SK-N-SH treated with all-trans-retinoic acid at 6 μM for 48 hours (cell line): ENCODE data around the gene GHRL.
"Not testable (repeated sequence)": the region's sequence is repeated elsewhere in the genome, so short reads cannot be mapped to it uniquely, and the experiment has no call there.

Experiments used
- ATAC-seq: fragments of 200-7000 bp; cut with Tn5 transposase; 3 replicates; pipeline ENCODE4 v1.9.1; 2020; ENCODE audit warnings: mild to moderate bottlenecking, moderate library complexity
- ARNTL ChIP-seq: fragments of 450-650 bp; formaldehyde crosslinking; IDR thresholded peaks from 2 replicates; pipeline ENCODE4 v1.5.0; 2020; ENCODE audit warnings: low read depth, mild to moderate bottlenecking, moderate library complexity, borderline replicate concordance
- BACH2 ChIP-seq: fragments of 250-450 bp; sonication (Bioruptor Pico); IDR thresholded peaks from 2 replicates; pipeline ENCODE4 v1.9.0; 2021; ENCODE audit warnings: mild to moderate bottlenecking, borderline replicate concordance
- CSDC2 ChIP-seq: fragments of 250-450 bp; sonication (Bioruptor Pico); IDR thresholded peaks from 2 replicates; pipeline ENCODE4 v1.5.0; 2020; ENCODE audit warnings: mild to moderate bottlenecking, moderate library complexity
- CSRNP3 ChIP-seq: fragments of 250-450 bp; sonication (Bioruptor Pico); IDR thresholded peaks from 2 replicates; pipeline ENCODE4 v1.5.1; 2021; ENCODE audit warnings: mild to moderate bottlenecking, moderate library complexity
- ESRRG ChIP-seq: fragments of 250-450 bp; sonication (Bioruptor Pico); IDR thresholded peaks from 2 replicates; pipeline ENCODE4 v1.6.1; 2021; ENCODE audit warnings: mild to moderate bottlenecking
- GLIS3 ChIP-seq: fragments of 250-450 bp; sonication (Bioruptor Pico); IDR thresholded peaks from 2 replicates; pipeline ENCODE4 v1.5.0; 2020; ENCODE audit warnings: mild to moderate bottlenecking, moderate library complexity
- ISL1 ChIP-seq: fragments of 250-450 bp; sonication (Bioruptor Pico); IDR thresholded peaks from 2 replicates; pipeline ENCODE4 v2.1.2; 2022; ENCODE audit warnings: mild to moderate bottlenecking, moderate library complexity
- OSR1 ChIP-seq: fragments of 250-450 bp; sonication (Bioruptor Pico); IDR thresholded peaks from 2 replicates; pipeline ENCODE4 v1.8.0; 2022; ENCODE audit warnings: moderate library complexity, mild to moderate bottlenecking, inconsistent platforms
- PPARA ChIP-seq: fragments of 250-450 bp; sonication (Bioruptor Pico); IDR thresholded peaks from 2 replicates; pipeline ENCODE4 v1.5.0; 2020; ENCODE audit warnings: mild to moderate bottlenecking, borderline replicate concordance
- RARB ChIP-seq: fragments of 250-450 bp; sonication (Bioruptor Pico); IDR thresholded peaks from 2 replicates; pipeline ENCODE4 v1.8.0; 2021; ENCODE audit warnings: mild to moderate bottlenecking, moderate library complexity
- SNAI2 ChIP-seq: fragments of 250-450 bp; sonication (Bioruptor Pico); IDR thresholded peaks from 2 replicates; pipeline ENCODE4 v1.5.0; 2020; ENCODE audit warnings: mild to moderate bottlenecking, moderate library complexity
- TCF4 ChIP-seq: fragments of 250-450 bp; sonication (Bioruptor Pico); IDR thresholded peaks from 2 replicates; pipeline ENCODE4 v1.8.0; 2021; ENCODE audit warnings: mild to moderate bottlenecking, moderate library complexity, borderline replicate concordance
- TOX ChIP-seq: fragments of 250-450 bp; sonication (Bioruptor Pico); IDR thresholded peaks from 2 replicates; pipeline ENCODE4 v1.8.0; 2021; ENCODE audit warnings: mild to moderate bottlenecking, moderate library complexity, borderline replicate concordance
- ZC3H10 ChIP-seq: fragments of 250-450 bp; sonication (Bioruptor Pico); IDR thresholded peaks from 2 replicates; pipeline ENCODE4 v1.5.1; 2021; ENCODE audit warnings: mild to moderate bottlenecking, moderate library complexity
- ZFP3 ChIP-seq: fragments of 250-450 bp; sonication (Bioruptor Pico); IDR thresholded peaks from 2 replicates; pipeline ENCODE4 v1.5.0; 2020; ENCODE audit warnings: mild to moderate bottlenecking, moderate library complexity
- ZFP30 ChIP-seq: fragments of 450-650 bp; formaldehyde crosslinking; IDR thresholded peaks from 2 replicates; pipeline ENCODE4 v1.5.0; 2022; ENCODE audit warnings: mild to moderate bottlenecking, moderate library complexity
- ZNF70 ChIP-seq: fragments of 450-650 bp; formaldehyde crosslinking; IDR thresholded peaks from 2 replicates; pipeline ENCODE4 v1.5.0; 2020; ENCODE audit warnings: mild to moderate bottlenecking, moderate library complexity
- ZNF8 ChIP-seq: fragments of 450-650 bp; formaldehyde crosslinking; IDR thresholded peaks from 2 replicates; pipeline ENCODE4 v1.5.0; 2020; ENCODE audit warnings: mild to moderate bottlenecking, moderate library complexity
- TF ChIP-seq, protein P1 (sequence below): fragments of 250-450 bp; sonication (Bioruptor Pico); IDR thresholded peaks from 2 replicates; pipeline ENCODE4 v1.5.0; 2020; ENCODE audit warnings: mild to moderate bottlenecking, moderate library complexity
- TF ChIP-seq, protein P2 (sequence below): fragments of 250-450 bp; sonication (Bioruptor Pico); IDR thresholded peaks from 2 replicates; pipeline ENCODE4 v1.5.1; 2020; ENCODE audit warnings: low read depth, mild to moderate bottlenecking, moderate library complexity
- TF ChIP-seq, protein P3 (sequence below): fragments of 250-450 bp; sonication (Bioruptor Pico); IDR thresholded peaks from 2 replicates; pipeline ENCODE4 v1.8.0; 2021; ENCODE audit warnings: low read depth, mild to moderate bottlenecking, moderate library complexity, borderline replicate concordance
- TF ChIP-seq, protein P4 (sequence below): fragments of 250-450 bp; sonication (Bioruptor Pico); IDR thresholded peaks from 2 replicates; pipeline ENCODE4 v1.8.0; 2020; ENCODE audit warnings: mild to moderate bottlenecking, moderate library complexity, borderline replicate concordance

Gene GHRL

GRCh38 chr3:10299679-10300078 is 6.9 kb upstream of the GHRL start (continued):
- TF ChIP-seq, protein P1, sequence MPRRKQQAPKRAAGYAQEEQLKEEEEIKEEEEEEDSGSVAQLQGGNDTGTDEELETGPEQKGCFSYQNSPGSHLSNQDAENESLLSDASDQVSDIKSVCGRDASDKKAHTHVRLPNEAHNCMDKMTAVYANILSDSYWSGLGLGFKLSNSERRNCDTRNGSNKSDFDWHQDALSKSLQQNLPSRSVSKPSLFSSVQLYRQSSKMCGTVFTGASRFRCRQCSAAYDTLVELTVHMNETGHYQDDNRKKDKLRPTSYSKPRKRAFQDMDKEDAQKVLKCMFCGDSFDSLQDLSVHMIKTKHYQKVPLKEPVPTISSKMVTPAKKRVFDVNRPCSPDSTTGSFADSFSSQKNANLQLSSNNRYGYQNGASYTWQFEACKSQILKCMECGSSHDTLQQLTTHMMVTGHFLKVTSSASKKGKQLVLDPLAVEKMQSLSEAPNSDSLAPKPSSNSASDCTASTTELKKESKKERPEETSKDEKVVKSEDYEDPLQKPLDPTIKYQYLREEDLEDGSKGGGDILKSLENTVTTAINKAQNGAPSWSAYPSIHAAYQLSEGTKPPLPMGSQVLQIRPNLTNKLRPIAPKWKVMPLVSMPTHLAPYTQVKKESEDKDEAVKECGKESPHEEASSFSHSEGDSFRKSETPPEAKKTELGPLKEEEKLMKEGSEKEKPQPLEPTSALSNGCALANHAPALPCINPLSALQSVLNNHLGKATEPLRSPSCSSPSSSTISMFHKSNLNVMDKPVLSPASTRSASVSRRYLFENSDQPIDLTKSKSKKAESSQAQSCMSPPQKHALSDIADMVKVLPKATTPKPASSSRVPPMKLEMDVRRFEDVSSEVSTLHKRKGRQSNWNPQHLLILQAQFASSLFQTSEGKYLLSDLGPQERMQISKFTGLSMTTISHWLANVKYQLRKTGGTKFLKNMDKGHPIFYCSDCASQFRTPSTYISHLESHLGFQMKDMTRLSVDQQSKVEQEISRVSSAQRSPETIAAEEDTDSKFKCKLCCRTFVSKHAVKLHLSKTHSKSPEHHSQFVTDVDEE (CRISPR knock-in tag) = no peak
- no peak for TF ChIP-seq ZC3H10
- TF ChIP-seq ARNTL (CRISPR knock-in tag) = no peak

- ATAC-seq = no peak; the same call in 2 of the 3 replicates
- TF ChIP-seq, protein P2, sequence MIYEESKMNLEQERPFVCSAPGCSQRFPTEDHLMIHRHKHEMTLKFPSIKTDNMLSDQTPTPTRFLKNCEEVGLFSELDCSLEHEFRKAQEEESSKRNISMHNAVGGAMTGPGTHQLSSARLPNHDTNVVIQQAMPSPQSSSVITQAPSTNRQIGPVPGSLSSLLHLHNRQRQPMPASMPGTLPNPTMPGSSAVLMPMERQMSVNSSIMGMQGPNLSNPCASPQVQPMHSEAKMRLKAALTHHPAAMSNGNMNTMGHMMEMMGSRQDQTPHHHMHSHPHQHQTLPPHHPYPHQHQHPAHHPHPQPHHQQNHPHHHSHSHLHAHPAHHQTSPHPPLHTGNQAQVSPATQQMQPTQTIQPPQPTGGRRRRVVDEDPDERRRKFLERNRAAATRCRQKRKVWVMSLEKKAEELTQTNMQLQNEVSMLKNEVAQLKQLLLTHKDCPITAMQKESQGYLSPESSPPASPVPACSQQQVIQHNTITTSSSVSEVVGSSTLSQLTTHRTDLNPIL (CRISPR knock-in tag) = no peak
- TF ChIP-seq, protein P3, sequence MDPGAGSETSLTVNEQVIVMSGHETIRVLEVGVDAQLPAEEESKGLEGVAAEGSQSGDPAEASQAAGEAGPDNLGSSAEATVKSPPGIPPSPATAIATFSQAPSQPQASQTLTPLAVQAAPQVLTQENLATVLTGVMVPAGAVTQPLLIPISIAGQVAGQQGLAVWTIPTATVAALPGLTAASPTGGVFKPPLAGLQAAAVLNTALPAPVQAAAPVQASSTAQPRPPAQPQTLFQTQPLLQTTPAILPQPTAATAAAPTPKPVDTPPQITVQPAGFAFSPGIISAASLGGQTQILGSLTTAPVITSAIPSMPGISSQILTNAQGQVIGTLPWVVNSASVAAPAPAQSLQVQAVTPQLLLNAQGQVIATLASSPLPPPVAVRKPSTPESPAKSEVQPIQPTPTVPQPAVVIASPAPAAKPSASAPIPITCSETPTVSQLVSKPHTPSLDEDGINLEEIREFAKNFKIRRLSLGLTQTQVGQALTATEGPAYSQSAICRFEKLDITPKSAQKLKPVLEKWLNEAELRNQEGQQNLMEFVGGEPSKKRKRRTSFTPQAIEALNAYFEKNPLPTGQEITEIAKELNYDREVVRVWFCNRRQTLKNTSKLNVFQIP (CRISPR knock-in tag) = no peak
- TF ChIP-seq GLIS3 (CRISPR knock-in tag) (no peak), TCF4 (CRISPR knock-in tag) (no peak), ARNTL (CRISPR knock-in tag) (no peak), ISL1 (no peak), CSDC2 (CRISPR knock-in tag) (no peak), RARB (CRISPR knock-in tag) (no peak), ZFP3 (CRISPR knock-in tag) (no peak), SNAI2 (no peak), ZNF8 (CRISPR knock-in tag) (no peak), TOX (CRISPR knock-in tag) (no peak), ESRRG (CRISPR knock-in tag) (no peak), BACH2 (CRISPR knock-in tag) (no peak), ZNF70 (CRISPR knock-in tag) (no peak), CSRNP3 (CRISPR knock-in tag) (no peak), ZFP30 (CRISPR knock-in tag) (no peak), OSR1 (CRISPR knock-in tag) (no peak)
Measured at GRCh38 chr3:10299175-10299574, 6.4 kb upstream of the GHRL start.

GRCh38 chr3:10298064-10298463 is 5.3 kb upstream of the GHRL start:
- not testable (repeated sequence) for ATAC-seq

- ATAC-seq = no peak
- TF ChIP-seq, protein P2 (CRISPR knock-in tag) = no peak
- TF ChIP-seq ZFP3 (CRISPR knock-in tag) (no peak), ARNTL (CRISPR knock-in tag) (no peak), ZNF70 (CRISPR knock-in tag) (no peak), RARB (CRISPR knock-in tag) (no peak), OSR1 (CRISPR knock-in tag) (no peak), GLIS3 (CRISPR knock-in tag) (no peak), ESRRG (CRISPR knock-in tag) (no peak), CSDC2 (CRISPR knock-in tag) (no peak), BACH2 (CRISPR knock-in tag) (no peak), PPARA (no peak), TOX (CRISPR knock-in tag) (no peak), ZFP30 (CRISPR knock-in tag) (no peak), SNAI2 (no peak)
- TF ChIP-seq, protein P3 (CRISPR knock-in tag) = no peak
- TF ChIP-seq, protein P4, sequence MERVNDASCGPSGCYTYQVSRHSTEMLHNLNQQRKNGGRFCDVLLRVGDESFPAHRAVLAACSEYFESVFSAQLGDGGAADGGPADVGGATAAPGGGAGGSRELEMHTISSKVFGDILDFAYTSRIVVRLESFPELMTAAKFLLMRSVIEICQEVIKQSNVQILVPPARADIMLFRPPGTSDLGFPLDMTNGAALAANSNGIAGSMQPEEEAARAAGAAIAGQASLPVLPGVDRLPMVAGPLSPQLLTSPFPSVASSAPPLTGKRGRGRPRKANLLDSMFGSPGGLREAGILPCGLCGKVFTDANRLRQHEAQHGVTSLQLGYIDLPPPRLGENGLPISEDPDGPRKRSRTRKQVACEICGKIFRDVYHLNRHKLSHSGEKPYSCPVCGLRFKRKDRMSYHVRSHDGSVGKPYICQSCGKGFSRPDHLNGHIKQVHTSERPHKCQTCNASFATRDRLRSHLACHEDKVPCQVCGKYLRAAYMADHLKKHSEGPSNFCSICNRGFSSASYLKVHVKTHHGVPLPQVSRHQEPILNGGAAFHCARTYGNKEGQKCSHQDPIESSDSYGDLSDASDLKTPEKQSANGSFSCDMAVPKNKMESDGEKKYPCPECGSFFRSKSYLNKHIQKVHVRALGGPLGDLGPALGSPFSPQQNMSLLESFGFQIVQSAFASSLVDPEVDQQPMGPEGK (CRISPR knock-in tag) = no peak
- TF ChIP-seq, all 23 proteins: peak for 0
Measured at GRCh38 chr3:10294030-10294586, 1.4 kb upstream of the GHRL start.
